Heart right ventricle (tissue), 16 donors: ENCODE results near the gene SLC34A1. TPM values are rescaled to one million over a fixed set of nuclear protein-coding genes. Genes with fewer than 3 reads are reported as not detected.

Experiments
- ATAC-seq, 8 donors: fragments of 200-7000 bp; cut with Tn5 transposase; one replicate each; pipeline ENCODE4 v1.9.1; 2020; ENCODE audit warnings: mild to moderate bottlenecking in 8 of 8, moderate library complexity in 8 of 8, moderate number of reproducible peaks in 1 of 8
- DNase-seq, 2 donors: peaks; one replicate each; pipeline ENCODE4 v3.0.0-alpha.2; 2020
- H3K27ac ChIP-seq, 10 donors: fragments of 200-600 bp; sonication (generic) in 2 of 10; one replicate each; pipeline versions ENCODE4 v1.5.0 to v1.8.0; 2020 to 2022; ENCODE audit warnings: mild to moderate bottlenecking in 3 of 10
- H3K27me3 ChIP-seq, 7 donors: fragments of 200-600 bp; one replicate each; pipeline ENCODE4 v1.8.0; 2021 to 2022; ENCODE audit warnings: mild to moderate bottlenecking in 2 of 7
- H3K36me3 ChIP-seq, 9 donors: fragments of 200-600 bp; sonication (generic) in 1 of 9; one replicate each; pipeline versions ENCODE4 v1.5.0 to v1.8.0; 2020 to 2022; ENCODE audit warnings: mild to moderate bottlenecking in 2 of 9
- H3K4me1 ChIP-seq, 9 donors: fragments of 200-600 bp; sonication (generic) in 1 of 9; one replicate each; pipeline versions ENCODE4 v1.5.0 to v1.8.0; 2020 to 2022; ENCODE audit warnings: mild to moderate bottlenecking in 4 of 9
- H3K4me3 ChIP-seq, 10 donors: fragments of 200-600 bp; sonication (generic) in 2 of 10; one replicate each; pipeline versions ENCODE4 v1.5.0 to v1.8.0; 2020 to 2022; ENCODE audit warnings: mild to moderate bottlenecking in 7 of 10, moderate library complexity in 2 of 10
- H3K9me3 ChIP-seq, 11 donors: fragments of 200-600 bp in 10 of 11; sonication (generic) in 2 of 11; one replicate each; pipeline versions ENCODE4 v1.5.0 to v1.8.0; 2013 to 2022; ENCODE audit warnings: mild to moderate bottlenecking in 2 of 11, control low read depth in 1 of 11, moderate library complexity in 1 of 11
- WGBS, 2 donors: extraction: QIAGEN DNeasy Blood & Tissue Kit; methylation state at CpG; one replicate each; pipeline ENCODE4 v1.1.7; 2013; ENCODE audit warnings: inconsistent platforms in 1 of 2; 5-methylcytosine and 5-hydroxymethylcytosine counted together
- intact Hi-C, 10 donors: fragments of 100-400 bp; cut with DNase I; formaldehyde crosslinking; loops; one replicate each; pipeline versions ENCODE4 v1.11.1 to v1.14.2; 2022
- polyA plus RNA-seq, 2 donors: library from polyadenylated mRNA; stranded (reverse); fragments of 200-250 nt; gene quantifications; one replicate each; pipeline ENCODE4 v1.2.3, GENCODE V29; 2013
- total RNA-seq, 10 donors: library from RNA; stranded (reverse); fragmentation: NEBNext Ultra II Directional in 3 of 10; extraction: Animal tissue kit (Norgen Biotek cat#: 25700) in 3 of 10; gene quantifications; one replicate each; pipeline versions ENCODE4 v1.2.1 to v1.2.4, GENCODE V29; 2021 to 2023
- TF ChIP-seq, protein P1 (sequence below), 9 donors: fragments of 200-600 bp; sonication (generic) in 2 of 9; IDR thresholded peaks; one replicate each; pipeline versions ENCODE4 v1.5.0 to v1.8.0; 2021 to 2022; ENCODE audit warnings: antibody characterized with exemption in 9 of 9, mild to moderate bottlenecking in 5 of 9, moderate library complexity in 1 of 9
- donor health status: Arrhythmogenic right ventricular cardiomyopathy.
- donor health status: ischemic (EF 13 %, LVEDD 7.1; RV severe dilation, severe dysfunction).
- donor health status: healthy with polysubstance abuse.
- donor health status: DM: no; HTN: yes; CAD: no.
- donor health status: DM: no; HTN: no; CAD: no.
- donor health status: ischemic (EF 25% LVEDD 6.9; RV normal size, moderate dysfunction).
- donor health status: ischemic (EF 25% LVEDD 5.7; RV mildly dilated, moderate dysfunction).
- donor health status: healthy.
- donor health status: DM: yes; HTN: yes; CAD: no.
- donor health status: Ischemic cardiomyopathy.
- donor health status: ischemic (EF 35%, LVEDD 5.7; RV mildly dilated, moderate dysfunction).
- donor health status: nonischemic (EF 11% LVEDD 7.7; RV severe dilation, severe dysfunction).
- donor health status: DM: yes; HTN: yes; CAD: no.
- donor health status: PGD.
- donor health status: ischemic (EF 29% LVEDD 5.4; RV normal size, mild dysfunction).
- donor health status: nonischemic (EF 23%, LVEDD 6.1; RV moderate dilation, normal function).

Gene SLC34A1
- total and polyA plus RNA-seq, 12 donors, result 0.12 TPM; not detected in 11

DNA sequence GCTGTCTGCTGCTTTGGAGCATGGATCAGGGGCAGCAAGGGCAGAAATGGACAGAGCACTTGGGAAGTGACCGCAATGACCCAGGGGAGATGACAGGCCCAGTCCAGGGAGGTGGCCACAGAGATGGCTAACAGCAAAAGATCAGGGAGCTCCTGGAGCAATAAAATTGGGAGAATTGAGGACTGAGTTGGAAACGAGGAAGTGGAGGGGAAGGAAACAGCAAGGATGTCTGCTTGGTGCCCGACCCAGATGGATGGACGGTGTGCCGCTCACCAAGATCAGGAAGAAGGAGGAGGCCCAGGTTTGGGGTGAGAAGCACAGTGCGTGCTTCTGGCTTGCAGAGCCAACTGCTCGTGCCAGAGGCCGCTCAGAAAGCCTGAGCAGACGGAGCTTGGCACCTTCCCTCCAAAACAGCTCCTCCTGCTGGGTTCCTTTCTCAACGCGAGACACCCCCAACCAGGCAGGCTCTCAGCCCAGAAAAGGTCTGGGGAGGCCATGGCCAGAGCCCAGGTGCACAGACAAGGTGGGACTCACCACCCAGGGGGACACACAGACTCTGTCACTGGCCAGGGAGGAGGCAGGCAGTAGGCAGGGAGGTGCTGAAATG lies 1.7 kb upstream of the SLC34A1 start:
- peak; percentile 35 to 79 (median 66) for ATAC-seq
- Histone ChIP-seq H3K9me3 (no peaks in the 10 kb centered on the region), H3K27me3 (peaks cover 0 to 47% (median 21%) of the 10 kb centered on the region in 7 donors), H3K27ac (no peak overlapping the region), H3K4me1 (peaks cover 0 to 3% (median 0%) of the 10 kb centered on the region in 9 donors), H3K4me3 (no peak overlapping the region), H3K36me3 (no peaks in the 10 kb centered on the region)
- DNase-seq, result no peak
- WGBS, 2 donors, result 19 to 24% methylated on average over 11 of the region's 11 CpGs
- intact Hi-C loops, result loop anchor here in 1 of 10 donors (10.0 kb wide), 1 partner anchor 268 kb away; no protein-coding TSS in a partner anchor
- TF ChIP-seq, protein P1, sequence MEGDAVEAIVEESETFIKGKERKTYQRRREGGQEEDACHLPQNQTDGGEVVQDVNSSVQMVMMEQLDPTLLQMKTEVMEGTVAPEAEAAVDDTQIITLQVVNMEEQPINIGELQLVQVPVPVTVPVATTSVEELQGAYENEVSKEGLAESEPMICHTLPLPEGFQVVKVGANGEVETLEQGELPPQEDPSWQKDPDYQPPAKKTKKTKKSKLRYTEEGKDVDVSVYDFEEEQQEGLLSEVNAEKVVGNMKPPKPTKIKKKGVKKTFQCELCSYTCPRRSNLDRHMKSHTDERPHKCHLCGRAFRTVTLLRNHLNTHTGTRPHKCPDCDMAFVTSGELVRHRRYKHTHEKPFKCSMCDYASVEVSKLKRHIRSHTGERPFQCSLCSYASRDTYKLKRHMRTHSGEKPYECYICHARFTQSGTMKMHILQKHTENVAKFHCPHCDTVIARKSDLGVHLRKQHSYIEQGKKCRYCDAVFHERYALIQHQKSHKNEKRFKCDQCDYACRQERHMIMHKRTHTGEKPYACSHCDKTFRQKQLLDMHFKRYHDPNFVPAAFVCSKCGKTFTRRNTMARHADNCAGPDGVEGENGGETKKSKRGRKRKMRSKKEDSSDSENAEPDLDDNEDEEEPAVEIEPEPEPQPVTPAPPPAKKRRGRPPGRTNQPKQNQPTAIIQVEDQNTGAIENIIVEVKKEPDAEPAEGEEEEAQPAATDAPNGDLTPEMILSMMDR (IDR thresholded peaks at IDR 0.05), result peak in 7 of 9 donors; percentile 21 to 47 (median 34)

DNA sequence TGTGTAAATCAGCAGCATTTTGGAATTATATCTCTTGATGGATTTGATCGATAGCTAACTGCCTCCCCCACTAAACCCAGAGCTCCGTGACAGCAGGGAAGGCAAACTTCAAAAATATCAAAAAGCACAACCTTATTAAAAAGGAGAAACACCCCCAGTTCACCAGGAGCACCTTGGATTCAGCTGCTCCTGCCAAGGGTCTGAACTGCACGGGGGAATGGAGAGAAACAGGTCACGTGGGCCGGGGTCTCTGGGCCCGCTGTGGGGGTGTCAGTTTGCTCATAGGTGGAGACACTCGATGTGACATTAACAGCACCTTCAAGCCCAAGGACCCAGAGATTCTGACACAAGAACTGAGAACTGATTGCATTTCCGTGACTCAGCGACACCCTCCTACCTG lies 1.1 kb upstream of the SLC34A1 start:
- Histone ChIP-seq H3K9me3 (no peaks in the 10 kb centered on the region), H3K27ac (no peak overlapping the region), H3K4me1 (peaks cover 0 to 3% (median 0%) of the 10 kb centered on the region in 9 donors), H3K27me3 (peaks cover 0 to 51% (median 21%) of the 10 kb centered on the region in 7 donors), H3K36me3 (no peaks in the 10 kb centered on the region), H3K4me3 (no peak overlapping the region)
- ATAC-seq (no peak), DNase-seq (no peak)
- intact Hi-C loops, result loop anchor here in 1 of 10 donors (10.0 kb wide), 1 partner anchor 268 kb away; no protein-coding TSS in a partner anchor
- 84 to 90% methylated on average over 9 of the region's 9 CpGs for WGBS, 2 donors
- TF ChIP-seq, protein P1 (IDR thresholded peaks at IDR 0.05), result no peak

DNA sequence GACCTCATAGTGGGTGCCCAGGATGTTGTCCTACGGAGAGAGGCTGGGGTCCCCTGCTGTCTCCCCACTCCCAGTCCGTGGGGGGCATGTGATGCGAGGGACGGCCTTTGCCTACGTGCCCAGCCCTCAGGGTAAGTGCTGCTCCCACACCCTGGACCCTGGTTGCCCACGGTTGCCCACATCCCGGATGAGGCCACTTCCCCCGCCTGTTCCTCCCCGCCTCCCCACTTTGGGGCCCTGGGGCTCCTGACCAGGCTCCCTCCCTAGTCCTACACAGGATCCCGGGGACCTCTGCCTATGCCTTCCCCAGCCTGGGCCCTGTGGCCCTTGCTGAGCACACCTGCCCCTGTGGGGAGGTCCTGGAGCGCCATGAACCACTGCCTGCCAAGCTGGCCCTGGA lies 1.5 kb downstream of the SLC34A1 start:
- ATAC-seq, result no peak
- intact Hi-C loops, result loop anchor here in 4 of 10 donors (5.0 to 10.0 kb wide), 3 partner anchors 68 to 271 kb away; no protein-coding TSS in a partner anchor
- WGBS, 2 donors, result 67 to 76% methylated on average over 10 to 11 of the region's 11 CpGs

DNA sequence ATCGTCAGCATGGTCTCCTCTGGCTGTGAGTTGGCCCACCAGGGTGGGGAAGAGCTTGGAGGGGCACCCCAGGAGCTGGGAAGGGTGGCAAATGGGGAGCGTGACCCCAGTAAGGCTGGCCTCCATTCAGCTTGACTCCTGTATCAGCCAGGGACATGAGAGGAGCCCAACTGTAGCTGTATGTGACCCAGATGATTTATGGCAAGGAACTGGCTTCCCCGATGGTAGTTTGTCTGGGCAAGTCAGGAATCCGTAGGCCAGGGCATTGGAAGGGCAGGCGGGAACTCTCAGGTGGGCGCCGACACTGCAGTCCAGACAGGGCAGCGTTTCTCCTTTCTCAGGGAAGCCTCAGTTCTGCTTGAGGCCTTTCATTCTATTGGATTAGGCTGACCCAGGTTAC lies 2.3 kb downstream of the SLC34A1 start:
- DNase-seq, result no peak
- Histone ChIP-seq H3K9me3 (no peaks in the 10 kb centered on the region), H3K4me3 (no peak overlapping the region), H3K27ac (no peak overlapping the region), H3K36me3 (no peaks in the 10 kb centered on the region), H3K27me3 (peaks cover 0 to 50% (median 18%) of the 10 kb centered on the region in 7 donors), H3K4me1 (peaks cover 0 to 26% (median 0%) of the 10 kb centered on the region in 9 donors)
- WGBS, 2 donors, result 89 to 91% methylated on average over 8 of the region's 8 CpGs
- intact Hi-C loops, result loop anchor here in 4 of 10 donors (5.0 to 10.0 kb wide), 3 partner anchors 69 to 272 kb away; no protein-coding TSS in a partner anchor
- TF ChIP-seq, protein P1 (IDR thresholded peaks at IDR 0.05), result no peak
- ATAC-seq, result no peak

More for the DNA sequence above, 1.5 kb downstream of the SLC34A1 start:
- no peak for DNase-seq
- H3K4me1 ChIP-seq, result peaks cover 0 to 25% (median 0%) of the 10 kb centered on the region in 9 donors
- H3K27ac ChIP-seq, result no peak overlapping the region
- TF ChIP-seq, protein P1 (IDR thresholded peaks at IDR 0.05), result no peak
- H3K4me3 ChIP-seq, result no peak overlapping the region
- peaks cover 0 to 57% (median 25%) of the 10 kb centered on the region in 7 donors for H3K27me3 ChIP-seq
- H3K36me3 ChIP-seq, result no peaks in the 10 kb centered on the region
- no peaks in the 10 kb centered on the region for H3K9me3 ChIP-seq
